ENCODE results near the gene ZGPAT. TPM values are rescaled to one million over a fixed set of nuclear protein-coding genes. Genes with fewer than 3 reads are reported as not detected.

ZGPAT gene
- total RNA-seq, 6 experiments from 2014 or later, result 18.7 to 68.9 (median 31.9) TPM

DNA sequence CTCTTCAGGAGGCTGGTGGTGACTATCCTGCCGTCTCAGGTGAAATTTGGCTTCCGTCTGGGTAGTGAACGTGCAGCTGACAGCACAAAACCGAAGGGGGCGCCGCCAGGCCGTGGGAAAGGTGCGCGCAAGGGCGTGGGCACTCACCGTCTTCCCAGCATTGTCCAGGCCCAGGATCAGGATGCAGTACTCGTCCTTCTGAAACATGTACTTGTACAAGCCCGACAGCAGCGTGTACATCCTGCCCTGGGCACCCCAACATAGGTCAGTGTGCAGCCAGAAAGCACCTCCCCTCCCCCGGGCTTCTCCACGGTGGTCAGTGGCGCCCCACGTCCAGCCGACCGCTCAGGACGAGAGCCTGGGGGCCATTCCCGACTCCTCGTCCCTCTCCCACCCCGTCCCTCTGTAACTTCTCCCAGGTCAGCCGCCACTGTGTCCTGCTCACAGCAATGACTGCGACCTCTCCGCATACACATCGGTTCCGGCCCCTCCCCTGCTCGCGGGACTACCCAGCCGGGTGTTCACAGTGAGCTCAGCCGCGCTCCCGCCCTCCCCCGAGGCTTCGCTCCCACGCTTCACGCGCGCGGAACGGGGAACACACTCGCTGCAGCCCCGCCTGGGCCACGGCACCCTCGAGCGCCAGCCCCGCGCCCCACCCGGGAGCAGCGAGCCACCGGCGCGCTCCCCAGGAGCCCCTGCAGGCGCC, 834 bp upstream of the ZGPAT start:
- WGBS (ENCODE audit: insufficient coverage, low coverage, low lambda C conversion rate, missing lambda C conversion rate), result under 1% methylated on average over 16 of the region's 56 CpGs
- peak; percentile 58 to 74 (median 70) for ATAC-seq
- peak; percentile 73 to 77 (median 74) for DNase-seq
- Histone ChIP-seq H3K36me3 (peaks cover 0 to 24% (median 9%) of the 10 kb centered on the region in 4 donors), H3K9me3 (no peaks in the 10 kb centered on the region), H3K27me3 (no peaks in the 10 kb centered on the region), H3K4me1 (peaks cover 0 to 18% (median 4%) of the 10 kb centered on the region in 4 donors), H3K4me3 (peak overlapping the region; percentile 98 to 99 (median 99)), H3K27ac (peak overlapping the region; percentile 67 to 86 (median 79))
- intact Hi-C loops (cut with DNase I), result no loop called here
- no peak for TF ChIP-seq POLR2A (IDR thresholded peaks at IDR 0.05)
- TF ChIP-seq, protein P1, sequence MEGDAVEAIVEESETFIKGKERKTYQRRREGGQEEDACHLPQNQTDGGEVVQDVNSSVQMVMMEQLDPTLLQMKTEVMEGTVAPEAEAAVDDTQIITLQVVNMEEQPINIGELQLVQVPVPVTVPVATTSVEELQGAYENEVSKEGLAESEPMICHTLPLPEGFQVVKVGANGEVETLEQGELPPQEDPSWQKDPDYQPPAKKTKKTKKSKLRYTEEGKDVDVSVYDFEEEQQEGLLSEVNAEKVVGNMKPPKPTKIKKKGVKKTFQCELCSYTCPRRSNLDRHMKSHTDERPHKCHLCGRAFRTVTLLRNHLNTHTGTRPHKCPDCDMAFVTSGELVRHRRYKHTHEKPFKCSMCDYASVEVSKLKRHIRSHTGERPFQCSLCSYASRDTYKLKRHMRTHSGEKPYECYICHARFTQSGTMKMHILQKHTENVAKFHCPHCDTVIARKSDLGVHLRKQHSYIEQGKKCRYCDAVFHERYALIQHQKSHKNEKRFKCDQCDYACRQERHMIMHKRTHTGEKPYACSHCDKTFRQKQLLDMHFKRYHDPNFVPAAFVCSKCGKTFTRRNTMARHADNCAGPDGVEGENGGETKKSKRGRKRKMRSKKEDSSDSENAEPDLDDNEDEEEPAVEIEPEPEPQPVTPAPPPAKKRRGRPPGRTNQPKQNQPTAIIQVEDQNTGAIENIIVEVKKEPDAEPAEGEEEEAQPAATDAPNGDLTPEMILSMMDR (IDR thresholded peaks at IDR 0.05), result peak; percentile 40 to 57 (median 51)

DNA sequence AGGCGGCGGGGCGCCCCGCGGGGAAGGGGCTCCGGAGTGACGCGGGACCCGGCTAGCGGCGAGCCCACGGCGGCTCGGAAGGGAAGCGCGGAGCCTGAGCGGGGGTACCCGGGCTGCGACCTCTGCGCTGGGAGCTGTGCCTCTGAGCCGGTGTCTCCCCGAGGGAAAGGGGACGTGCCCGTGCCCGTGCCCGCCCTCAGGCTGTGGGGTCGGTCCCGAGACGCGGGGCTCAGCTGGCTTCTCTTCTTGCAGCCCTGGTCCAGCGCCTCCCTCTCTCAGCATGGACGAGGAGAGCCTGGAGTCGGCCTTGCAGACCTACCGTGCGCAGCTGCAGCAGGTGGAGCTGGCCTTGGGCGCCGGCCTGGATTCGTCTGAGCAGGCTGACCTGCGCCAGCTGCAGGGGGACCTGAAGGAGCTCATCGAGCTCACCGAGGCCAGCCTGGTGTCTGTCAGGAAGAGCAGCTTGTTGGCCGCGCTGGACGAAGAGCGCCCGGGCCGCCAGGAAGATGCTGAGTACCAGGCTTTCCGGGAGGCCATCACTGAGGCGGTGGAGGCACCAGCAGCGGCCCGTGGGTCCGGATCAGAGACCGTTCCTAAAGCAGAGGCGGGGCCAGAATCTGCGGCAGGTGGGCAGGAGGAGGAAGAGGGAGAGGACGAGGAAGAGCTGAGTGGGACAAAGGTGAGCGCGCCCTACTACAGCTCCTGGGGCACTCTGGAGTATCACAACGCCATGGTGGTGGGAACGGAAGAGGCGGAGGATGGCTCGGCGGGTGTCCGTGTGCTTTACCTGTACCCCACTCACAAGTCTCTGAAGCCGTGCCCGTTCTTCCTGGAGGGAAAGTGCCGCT, 686 bp downstream of the ZGPAT start:
- DNase-seq (peak; percentile 28 to 61 (median 56)), ATAC-seq (no peak)
- Histone ChIP-seq H3K36me3 (peaks cover 0 to 24% (median 9%) of the 10 kb centered on the region in 4 donors), H3K9me3 (no peaks in the 10 kb centered on the region), H3K27ac (peak overlapping the region in 2 of 3 donors; percentile 79 to 86), H3K4me3 (peak overlapping the region; percentile 98 to 99 (median 99)), H3K4me1 (peaks cover 0 to 18% (median 4%) of the 10 kb centered on the region in 4 donors), H3K27me3 (no peaks in the 10 kb centered on the region)
- WGBS (ENCODE audit: insufficient coverage, low coverage, low lambda C conversion rate, missing lambda C conversion rate), result 26% methylated on average over 19 of the region's 67 CpGs
- TF ChIP-seq, protein P1 (IDR thresholded peaks at IDR 0.05), result no peak
- no peak for TF ChIP-seq POLR2A (IDR thresholded peaks at IDR 0.05)
- intact Hi-C loops (cut with DNase I), result no loop called here

DNA sequence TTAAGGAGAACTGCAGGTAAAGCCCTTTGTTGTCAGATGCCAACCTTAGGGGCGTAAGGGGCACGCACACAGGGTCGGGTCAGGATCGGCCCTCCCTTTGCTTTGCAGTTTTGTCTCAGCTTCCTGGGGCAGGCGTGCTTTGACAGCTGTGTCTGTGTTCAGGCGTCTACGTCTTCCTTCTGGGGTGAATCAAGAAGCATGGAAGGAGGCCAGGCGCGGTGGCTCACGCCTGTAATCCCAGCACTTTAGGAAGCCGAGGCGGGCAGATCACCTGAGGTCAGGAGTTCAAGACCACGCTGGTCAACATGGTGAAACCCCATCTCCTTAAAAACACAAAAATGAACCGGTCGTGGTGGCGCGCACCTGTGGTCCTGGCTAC, 1.3 kb downstream of the ZGPAT start:
- TF ChIP-seq, protein P1 (IDR thresholded peaks at IDR 0.05), result no peak
- TF ChIP-seq POLR2A (IDR thresholded peaks at IDR 0.05), result no peak
- ATAC-seq (no peak), DNase-seq (peak in 2 of 3 donors; percentile 14 to 32)
- intact Hi-C loops (cut with DNase I), result no loop called here
- 82% methylated on average over 9 of the region's 17 CpGs for WGBS (ENCODE audit: insufficient coverage, low coverage, low lambda C conversion rate, missing lambda C conversion rate)
- no peak overlapping the region for H3K4me3 ChIP-seq
- no peak overlapping the region for H3K27ac ChIP-seq
- peaks cover 0 to 23% (median 8%) of the 10 kb centered on the region in 4 donors for H3K36me3 ChIP-seq
- H3K4me1 ChIP-seq, result peaks cover 0 to 18% (median 4%) of the 10 kb centered on the region in 4 donors
- no peaks in the 10 kb centered on the region for H3K9me3 ChIP-seq
- H3K27me3 ChIP-seq, result no peaks in the 10 kb centered on the region

DNA sequence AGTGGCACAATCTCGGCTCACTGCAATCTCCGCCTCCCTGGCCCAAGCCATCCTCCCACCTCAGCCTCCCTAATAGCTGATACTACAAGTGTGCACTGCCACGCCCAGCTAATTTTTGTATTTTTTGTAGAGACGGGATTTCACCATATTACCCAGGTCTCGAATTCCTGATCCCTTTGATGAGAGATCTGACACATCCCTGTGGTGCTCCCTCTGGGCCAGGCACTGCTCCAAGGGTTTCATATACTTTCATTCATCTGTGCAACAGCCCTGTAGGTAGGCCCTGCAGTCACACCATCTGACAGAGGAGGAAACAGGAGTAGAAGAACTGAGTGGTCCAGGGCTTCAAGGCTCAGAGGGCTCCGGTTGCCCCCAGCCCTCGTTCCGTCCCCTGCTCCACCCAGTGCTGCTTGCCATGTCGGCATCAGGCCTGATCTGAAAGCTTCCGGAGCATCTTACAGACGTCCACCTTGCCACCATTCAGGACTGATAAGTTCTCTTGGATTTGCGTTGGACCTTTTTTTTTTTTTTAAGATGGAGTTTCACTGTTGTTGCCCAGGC, 3.3 kb downstream of the ZGPAT start:
- Histone ChIP-seq H3K27ac (no peak overlapping the region), H3K4me3 (no peak overlapping the region), H3K27me3 (no peaks in the 10 kb centered on the region), H3K4me1 (peaks cover 0 to 17% (median 4%) of the 10 kb centered on the region in 4 donors), H3K36me3 (peaks cover 0 to 4% (median 3%) of the 10 kb centered on the region in 4 donors), H3K9me3 (no peaks in the 10 kb centered on the region)
- DNase-seq (peak in 1 of 3 donors; percentile 11), ATAC-seq (no peak)
- intact Hi-C loops (cut with DNase I), result no loop called here
- TF ChIP-seq, protein P1 (IDR thresholded peaks at IDR 0.05), result no peak
- TF ChIP-seq POLR2A (IDR thresholded peaks at IDR 0.05), result no peak
- 65% methylated on average over 6 of the region's 12 CpGs for WGBS (ENCODE audit: insufficient coverage, low coverage, low lambda C conversion rate, missing lambda C conversion rate)

Measured in right lobe of liver (tissue), 6 donors.